SK-N-SH (cell line): ENCODE data around the gene CAMK2N1. TPM values are rescaled to one million over a fixed set of nuclear protein-coding genes. Genes with fewer than 3 reads are reported as not detected.

Experiments used
- CTCF ChIA-PET: fragments of 300-600, 350-600 bp; formaldehyde crosslinking; extraction: SDS; loops from one replicate; lab custom pipeline; 2021; lab: Yijun Ruan, JAX
- POLR2A ChIA-PET: fragments of 350-600 bp; sonication (Branson Sonifier 250); formaldehyde crosslinking; extraction: SDS; loops from one replicate; lab custom pipeline; 2020; ENCODE audit warnings: antibody characterized with exemption, inconsistent platforms; lab: Yijun Ruan, JAX
- DNase-seq: peaks from one replicate; pipeline ENCODE4 v3.0.0; 2012
- H2AFZ ChIP-seq: fragments of 200-600 bp; sonication (generic); 2 replicates; pipeline ENCODE4 v1.8.1; 2016; ENCODE audit warnings: antibody characterized with exemption, mild to moderate bottlenecking, low read depth
- H3F3A ChIP-seq: fragments of 200-600 bp; sonication (generic); replicated peaks from 2 replicates; pipeline ENCODE3; 2016; ENCODE audit warnings: antibody characterized with exemption, mild to moderate bottlenecking; ENCODE audit not compliant: insufficient read depth
- H3K27ac ChIP-seq, 2 experiments: fragments of 200-500 bp in 1 of 2; fragments of 200-600 bp in 1 of 2; sonication (Bioruptor generic) in 1 of 2; sonication (generic), shearing (Covaris generic) in 1 of 2; 2 replicates each; pipeline versions ENCODE4 v1.5.1 to v1.6.1; 2014 to 2016; ENCODE audit warnings: low read depth in 2 of 2, inconsistent platforms in 1 of 2, low read length in 1 of 2, mild to moderate bottlenecking in 1 of 2, mixed read lengths in 1 of 2
- H3K27me3 ChIP-seq: fragments of 200-600 bp; sonication (generic), shearing (Covaris generic); 2 replicates; pipeline ENCODE4 v1.6.1; 2016; ENCODE audit warnings: mixed run types; ENCODE audit not compliant: insufficient read depth
- H3K36me3 ChIP-seq, 2 experiments: fragments of 200-500 bp in 1 of 2; fragments of 200-600 bp in 1 of 2; sonication (Bioruptor generic) in 1 of 2; sonication (generic) in 1 of 2; replicated peaks in 1 of 2; 2 replicates each; pipeline versions ENCODE3 to v1.5.1; 2014 to 2016; ENCODE audit warnings: low read length in 1 of 2, mild to moderate bottlenecking in 1 of 2; ENCODE audit not compliant: insufficient read depth in 2 of 2, control insufficient read depth in 1 of 2
- H3K4me1 ChIP-seq, 2 experiments: fragments of 200-500 bp in 1 of 2; fragments of 200-600 bp in 1 of 2; sonication (Bioruptor generic) in 1 of 2; sonication (generic), shearing (Covaris generic) in 1 of 2; 2 replicates each; pipeline versions ENCODE4 v1.5.1 to v1.6.1; 2014 to 2016; ENCODE audit warnings: low read depth in 1 of 2, low read length in 1 of 2, mixed run types in 1 of 2; ENCODE audit not compliant: insufficient read depth in 2 of 2, control insufficient read depth in 1 of 2
- H3K4me2 ChIP-seq: fragments of 200-600 bp; sonication (generic), shearing (Covaris generic); 2 replicates; pipeline ENCODE4 v1.6.1; 2017; ENCODE audit warnings: mixed run types
- H3K4me3 ChIP-seq, 2 experiments: fragments of 200-500 bp in 1 of 2; fragments of 200-600 bp in 1 of 2; sonication (Bioruptor generic) in 1 of 2; sonication (generic), shearing (Covaris generic) in 1 of 2; 2 replicates each; pipeline versions ENCODE4 v1.5.1 to v1.8.1; 2014 to 2016; ENCODE audit warnings: low read depth in 2 of 2, inconsistent platforms in 1 of 2, low read length in 1 of 2, mild to moderate bottlenecking in 1 of 2, mixed read lengths in 1 of 2, moderate library complexity in 1 of 2
- H3K79me2 ChIP-seq: fragments of 200-600 bp; sonication (generic); 2 replicates; pipeline ENCODE4 v1.8.1; 2017; ENCODE audit warnings: mild to moderate bottlenecking; ENCODE audit not compliant: insufficient read depth
- H3K9ac ChIP-seq: fragments of 200-600 bp; sonication (generic); 2 replicates; pipeline ENCODE4 v1.6.1; 2017; ENCODE audit warnings: mixed run types
- H3K9me2 ChIP-seq: fragments of 200-600 bp; sonication (generic); 2 replicates; pipeline ENCODE4 v1.6.1; 2017; ENCODE audit warnings: mixed run types
- H3K9me3 ChIP-seq: fragments of 200-600 bp; sonication (generic); 2 replicates; pipeline ENCODE4 v1.6.1; 2017; ENCODE audit warnings: mixed run types, mild to moderate bottlenecking, moderate library complexity
- H4K20me1 ChIP-seq: fragments of 200-600 bp; sonication (generic); 2 replicates; pipeline ENCODE4 v1.6.1; 2017; ENCODE audit warnings: mild to moderate bottlenecking, mixed run types; ENCODE audit not compliant: insufficient read depth
- CHD2 ChIP-seq: fragments of 150-350 bp; IDR thresholded peaks from 2 replicates; pipeline ENCODE4 v1.6.1; 2018; ENCODE audit warnings: low read length; ENCODE audit not compliant: partially characterized antibody
- EP300 ChIP-seq, 2 experiments: IDR thresholded peaks; 2 replicates each; pipeline versions ENCODE4 v1.4.0 to v1.6.1; 2012; ENCODE audit warnings: borderline replicate concordance in 1 of 2, low read depth in 1 of 2, low read length in 1 of 2
- EZH2phosphoT487 ChIP-seq: fragments of 200-600 bp; sonication (generic); IDR thresholded peaks from 2 replicates; pipeline ENCODE4 v1.6.1; 2017; ENCODE audit warnings: low read depth, mixed run types, mild to moderate bottlenecking, antibody characterized with exemption, moderate library complexity, borderline replicate concordance
- FOXJ3 ChIP-seq: sonication (generic); formaldehyde crosslinking; IDR thresholded peaks from 2 replicates; pipeline ENCODE4 v1.5.1; 2020; ENCODE audit warnings: mild to moderate bottlenecking, missing genetic modification reagents
- FOXM1 ChIP-seq: IDR thresholded peaks from 2 replicates; pipeline ENCODE4 v1.4.0; 2012; ENCODE audit warnings: low read depth, mild to moderate bottlenecking
- MXI1 ChIP-seq: IDR thresholded peaks from 2 replicates; pipeline ENCODE4 v1.6.1; 2012; ENCODE audit warnings: mild to moderate bottlenecking, low read depth, low read length, improper control_type of control experiment
- POLR2AphosphoS5 ChIP-seq: IDR thresholded peaks from 2 replicates; pipeline ENCODE4 v1.6.1; 2012; ENCODE audit warnings: low read depth, low read length
- RAD21 ChIP-seq: IDR thresholded peaks from 2 replicates; pipeline ENCODE4 v1.6.1; 2012; ENCODE audit warnings: mild to moderate bottlenecking, low read length
- RCOR1 ChIP-seq: fragments of 150-350 bp; IDR thresholded peaks from 2 replicates; pipeline ENCODE4 v1.6.1; 2017; ENCODE audit warnings: antibody characterized with exemption, low read length
- RFX5 ChIP-seq: IDR thresholded peaks from 2 replicates; pipeline ENCODE4 v1.6.1; 2012; ENCODE audit warnings: mild to moderate bottlenecking, improper control_type of control experiment, low read length
- RXRA ChIP-seq: IDR thresholded peaks from 2 replicates; pipeline ENCODE4 v1.4.0; 2012; ENCODE audit warnings: low read depth, mild to moderate bottlenecking, borderline replicate concordance
- SIN3A ChIP-seq: IDR thresholded peaks from 2 replicates; pipeline ENCODE4 v1.6.1; 2012; ENCODE audit warnings: low read depth, mild to moderate bottlenecking, low read length, moderate library complexity, borderline replicate concordance
- TCF12 ChIP-seq: IDR thresholded peaks from 2 replicates; pipeline ENCODE4 v1.4.0; 2012
- TEAD4 ChIP-seq: IDR thresholded peaks from 2 replicates; pipeline ENCODE4 v1.4.0; 2012; ENCODE audit warnings: mild to moderate bottlenecking, borderline replicate concordance; ENCODE audit not compliant: insufficient read depth
- YY1 ChIP-seq: IDR thresholded peaks from 2 replicates; pipeline ENCODE4 v1.4.0; 2012; ENCODE audit warnings: low read depth, mild to moderate bottlenecking
- WGBS: methylation state at CpG from one replicate; pipeline ENCODE4 v1.1.6; 2017; ENCODE audit warnings: low lambda C conversion rate; 5-methylcytosine and 5-hydroxymethylcytosine counted together
- polyA plus RNA-seq, 3 experiments: library from polyadenylated mRNA; depleted of rRNA; stranded (reverse); fragments of >200 nt; gene quantifications; 2 replicates each; pipeline ENCODE4 v1.2.3, GENCODE V29; 2012
- TF ChIP-seq, protein P1 (sequence below): fragments of 150-350 bp; IDR thresholded peaks from 2 replicates; pipeline ENCODE4 v1.6.1; 2017; ENCODE audit warnings: antibody characterized with exemption, low read length, low read depth, borderline replicate concordance
- TF ChIP-seq, protein P2 (sequence below): fragments of 150-350 bp; IDR thresholded peaks from 2 replicates; pipeline ENCODE4 v1.6.1; 2016; ENCODE audit warnings: mild to moderate bottlenecking, low read depth, low read length
- TF ChIP-seq, protein P3 (sequence below): IDR thresholded peaks from 2 replicates; pipeline ENCODE4 v1.4.0; 2012; ENCODE audit warnings: low read depth
- TF ChIP-seq, protein P4 (sequence below): IDR thresholded peaks from 2 replicates; pipeline ENCODE4; 2012
- TF ChIP-seq, protein P5 (sequence below): fragments of 200-600 bp; sonication (generic); IDR thresholded peaks from 2 replicates; pipeline ENCODE4 v1.6.1; 2017; ENCODE audit warnings: antibody characterized with exemption, mild to moderate bottlenecking, moderate library complexity
- TF ChIP-seq, protein P6 (sequence below): IDR thresholded peaks from 2 replicates; pipeline ENCODE4 v1.6.1; 2012; ENCODE audit warnings: mild to moderate bottlenecking, low read depth, low read length, moderate library complexity
- TF ChIP-seq, protein P7 (sequence below): IDR thresholded peaks from 2 replicates; pipeline ENCODE4 v1.4.0; 2012; ENCODE audit warnings: low read depth, borderline replicate concordance

CAMK2N1 gene
- polyA plus RNA-seq, 1 of the 3 experiments (the other 2 are of a cell fraction): 5.3 TPM

DNA sequence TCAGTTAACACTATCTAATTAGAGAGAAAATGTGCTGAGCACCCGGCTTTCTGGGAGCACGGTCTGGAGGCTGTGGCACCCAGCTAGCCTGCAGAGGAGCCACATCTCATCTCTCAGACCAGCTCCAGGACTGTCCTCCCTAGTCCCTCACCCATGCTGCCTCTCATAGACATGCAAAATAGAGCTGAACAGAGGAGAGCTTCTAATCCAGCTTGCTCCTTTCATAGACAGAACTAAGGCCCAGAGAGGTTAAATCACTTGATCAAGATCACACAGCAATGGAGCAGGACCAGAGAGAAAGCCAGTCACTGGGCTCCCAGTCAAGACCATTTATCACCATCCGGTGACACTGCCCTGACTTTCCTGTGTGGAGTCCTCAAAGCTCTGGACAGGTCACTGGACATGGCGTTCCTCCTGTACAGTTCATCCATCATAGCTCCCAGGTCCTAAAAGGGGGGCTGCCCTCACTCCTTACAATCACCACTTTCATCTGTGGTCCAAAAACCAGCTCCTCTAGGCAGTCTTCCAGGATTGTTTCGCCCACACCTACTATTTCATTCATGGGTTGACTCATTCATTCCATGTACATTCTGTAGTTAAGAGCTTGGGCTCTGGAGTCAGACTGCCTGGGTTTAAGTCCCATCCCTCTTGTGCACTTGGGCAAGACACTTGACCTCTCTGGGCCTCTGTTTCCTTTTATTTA, 8.8 kb upstream of the CAMK2N1 start:
- H3K9ac ChIP-seq: no peak overlapping the region
- H3K27ac ChIP-seq: no peak overlapping the region; a peak in 1 of 4 replicates
- H2AFZ ChIP-seq: no peak overlapping the region
- H3K36me3 ChIP-seq: peaks cover 0 to 17% of the 10 kb centered on the region in 2 experiments
- POLR2A ChIA-PET: interaction anchor here (0.7 to 1.9 kb wide), 2 partner anchors 9 to 13 kb away, joined by 3 to 7 read pairs; partner anchors contain the start of genes CAMK2N1 and MUL1
- H3K27me3 ChIP-seq: no peaks in the 10 kb centered on the region
- CTCF ChIA-PET: interaction anchor here (0.5 to 14.4 kb wide), 67 partner anchors 8 to 779 kb away, joined by 3 to 286 read pairs (median 4); partner anchors contain the start of genes CAMK2N1 and MUL1
- peaks cover 11 to 16% of the 10 kb centered on the region in 2 experiments; a peak in 3 of 4 replicates for H3K4me1 ChIP-seq
- DNase-seq: no peak
- H3K4me2 ChIP-seq: peak overlapping the region; percentile 47; the same call in 1 of the 2 replicates
- H3K9me3 ChIP-seq: no peaks in the 10 kb centered on the region
- H3K9me2 ChIP-seq: no peaks in the 10 kb centered on the region
- WGBS: 46% methylated on average over 5 of the region's 5 CpGs
- H3K79me2 ChIP-seq: no peaks in the 10 kb centered on the region
- H4K20me1 ChIP-seq: no peaks in the 10 kb centered on the region
- no peak overlapping the region for H3K4me3 ChIP-seq
- peaks cover 8% of the 10 kb centered on the region for H3F3A ChIP-seq
- TF ChIP-seq CHD2: no peak
- no peak for TF ChIP-seq FOXM1
- no peak for TF ChIP-seq RXRA
- TF ChIP-seq, protein P1, sequence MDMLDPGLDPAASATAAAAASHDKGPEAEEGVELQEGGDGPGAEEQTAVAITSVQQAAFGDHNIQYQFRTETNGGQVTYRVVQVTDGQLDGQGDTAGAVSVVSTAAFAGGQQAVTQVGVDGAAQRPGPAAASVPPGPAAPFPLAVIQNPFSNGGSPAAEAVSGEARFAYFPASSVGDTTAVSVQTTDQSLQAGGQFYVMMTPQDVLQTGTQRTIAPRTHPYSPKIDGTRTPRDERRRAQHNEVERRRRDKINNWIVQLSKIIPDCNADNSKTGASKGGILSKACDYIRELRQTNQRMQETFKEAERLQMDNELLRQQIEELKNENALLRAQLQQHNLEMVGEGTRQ: no peak
- TF ChIP-seq TEAD4: 0 out of 2 replicates have a peak, but pooled peaks have one; percentile 19
- TF ChIP-seq, protein P2, sequence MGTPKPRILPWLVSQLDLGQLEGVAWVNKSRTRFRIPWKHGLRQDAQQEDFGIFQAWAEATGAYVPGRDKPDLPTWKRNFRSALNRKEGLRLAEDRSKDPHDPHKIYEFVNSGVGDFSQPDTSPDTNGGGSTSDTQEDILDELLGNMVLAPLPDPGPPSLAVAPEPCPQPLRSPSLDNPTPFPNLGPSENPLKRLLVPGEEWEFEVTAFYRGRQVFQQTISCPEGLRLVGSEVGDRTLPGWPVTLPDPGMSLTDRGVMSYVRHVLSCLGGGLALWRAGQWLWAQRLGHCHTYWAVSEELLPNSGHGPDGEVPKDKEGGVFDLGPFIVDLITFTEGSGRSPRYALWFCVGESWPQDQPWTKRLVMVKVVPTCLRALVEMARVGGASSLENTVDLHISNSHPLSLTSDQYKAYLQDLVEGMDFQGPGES: no peak
- no peak for TF ChIP-seq RCOR1
- no peak for TF ChIP-seq YY1
- TF ChIP-seq RFX5: no peak
- TF ChIP-seq, protein P3, sequence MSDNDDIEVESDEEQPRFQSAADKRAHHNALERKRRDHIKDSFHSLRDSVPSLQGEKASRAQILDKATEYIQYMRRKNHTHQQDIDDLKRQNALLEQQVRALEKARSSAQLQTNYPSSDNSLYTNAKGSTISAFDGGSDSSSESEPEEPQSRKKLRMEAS: no peak
- TF ChIP-seq, protein P4, sequence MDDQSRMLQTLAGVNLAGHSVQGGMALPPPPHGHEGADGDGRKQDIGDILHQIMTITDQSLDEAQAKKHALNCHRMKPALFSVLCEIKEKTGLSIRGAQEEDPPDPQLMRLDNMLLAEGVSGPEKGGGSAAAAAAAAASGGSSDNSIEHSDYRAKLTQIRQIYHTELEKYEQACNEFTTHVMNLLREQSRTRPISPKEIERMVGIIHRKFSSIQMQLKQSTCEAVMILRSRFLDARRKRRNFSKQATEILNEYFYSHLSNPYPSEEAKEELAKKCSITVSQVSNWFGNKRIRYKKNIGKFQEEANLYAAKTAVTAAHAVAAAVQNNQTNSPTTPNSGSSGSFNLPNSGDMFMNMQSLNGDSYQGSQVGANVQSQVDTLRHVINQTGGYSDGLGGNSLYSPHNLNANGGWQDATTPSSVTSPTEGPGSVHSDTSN: peak; percentile 29
- no peak for TF ChIP-seq EZH2phosphoT487
- TF ChIP-seq, protein P5, sequence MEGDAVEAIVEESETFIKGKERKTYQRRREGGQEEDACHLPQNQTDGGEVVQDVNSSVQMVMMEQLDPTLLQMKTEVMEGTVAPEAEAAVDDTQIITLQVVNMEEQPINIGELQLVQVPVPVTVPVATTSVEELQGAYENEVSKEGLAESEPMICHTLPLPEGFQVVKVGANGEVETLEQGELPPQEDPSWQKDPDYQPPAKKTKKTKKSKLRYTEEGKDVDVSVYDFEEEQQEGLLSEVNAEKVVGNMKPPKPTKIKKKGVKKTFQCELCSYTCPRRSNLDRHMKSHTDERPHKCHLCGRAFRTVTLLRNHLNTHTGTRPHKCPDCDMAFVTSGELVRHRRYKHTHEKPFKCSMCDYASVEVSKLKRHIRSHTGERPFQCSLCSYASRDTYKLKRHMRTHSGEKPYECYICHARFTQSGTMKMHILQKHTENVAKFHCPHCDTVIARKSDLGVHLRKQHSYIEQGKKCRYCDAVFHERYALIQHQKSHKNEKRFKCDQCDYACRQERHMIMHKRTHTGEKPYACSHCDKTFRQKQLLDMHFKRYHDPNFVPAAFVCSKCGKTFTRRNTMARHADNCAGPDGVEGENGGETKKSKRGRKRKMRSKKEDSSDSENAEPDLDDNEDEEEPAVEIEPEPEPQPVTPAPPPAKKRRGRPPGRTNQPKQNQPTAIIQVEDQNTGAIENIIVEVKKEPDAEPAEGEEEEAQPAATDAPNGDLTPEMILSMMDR: no peak
- no peak for TF ChIP-seq MXI1
- TF ChIP-seq TCF12: peak; percentile 40; the same call in 1 of the 2 replicates
- TF ChIP-seq, protein P6, sequence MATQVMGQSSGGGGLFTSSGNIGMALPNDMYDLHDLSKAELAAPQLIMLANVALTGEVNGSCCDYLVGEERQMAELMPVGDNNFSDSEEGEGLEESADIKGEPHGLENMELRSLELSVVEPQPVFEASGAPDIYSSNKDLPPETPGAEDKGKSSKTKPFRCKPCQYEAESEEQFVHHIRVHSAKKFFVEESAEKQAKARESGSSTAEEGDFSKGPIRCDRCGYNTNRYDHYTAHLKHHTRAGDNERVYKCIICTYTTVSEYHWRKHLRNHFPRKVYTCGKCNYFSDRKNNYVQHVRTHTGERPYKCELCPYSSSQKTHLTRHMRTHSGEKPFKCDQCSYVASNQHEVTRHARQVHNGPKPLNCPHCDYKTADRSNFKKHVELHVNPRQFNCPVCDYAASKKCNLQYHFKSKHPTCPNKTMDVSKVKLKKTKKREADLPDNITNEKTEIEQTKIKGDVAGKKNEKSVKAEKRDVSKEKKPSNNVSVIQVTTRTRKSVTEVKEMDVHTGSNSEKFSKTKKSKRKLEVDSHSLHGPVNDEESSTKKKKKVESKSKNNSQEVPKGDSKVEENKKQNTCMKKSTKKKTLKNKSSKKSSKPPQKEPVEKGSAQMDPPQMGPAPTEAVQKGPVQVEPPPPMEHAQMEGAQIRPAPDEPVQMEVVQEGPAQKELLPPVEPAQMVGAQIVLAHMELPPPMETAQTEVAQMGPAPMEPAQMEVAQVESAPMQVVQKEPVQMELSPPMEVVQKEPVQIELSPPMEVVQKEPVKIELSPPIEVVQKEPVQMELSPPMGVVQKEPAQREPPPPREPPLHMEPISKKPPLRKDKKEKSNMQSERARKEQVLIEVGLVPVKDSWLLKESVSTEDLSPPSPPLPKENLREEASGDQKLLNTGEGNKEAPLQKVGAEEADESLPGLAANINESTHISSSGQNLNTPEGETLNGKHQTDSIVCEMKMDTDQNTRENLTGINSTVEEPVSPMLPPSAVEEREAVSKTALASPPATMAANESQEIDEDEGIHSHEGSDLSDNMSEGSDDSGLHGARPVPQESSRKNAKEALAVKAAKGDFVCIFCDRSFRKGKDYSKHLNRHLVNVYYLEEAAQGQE: no peak
- TF ChIP-seq FOXJ3 (CRISPR knock-in tag): no peak
- no peak for TF ChIP-seq RAD21
- peak in 1 of 2 experiments; percentile 43; a peak in 1 of 4 replicates for TF ChIP-seq EP300 (IDR thresholded peaks at IDR 0.05; ENCODE audit: borderline replicate concordance in 1 of 2, low read depth in 1 of 2, low read length in 1 of 2)
- TF ChIP-seq POLR2AphosphoS5: no peak
- TF ChIP-seq SIN3A: no peak
- TF ChIP-seq, protein P7, sequence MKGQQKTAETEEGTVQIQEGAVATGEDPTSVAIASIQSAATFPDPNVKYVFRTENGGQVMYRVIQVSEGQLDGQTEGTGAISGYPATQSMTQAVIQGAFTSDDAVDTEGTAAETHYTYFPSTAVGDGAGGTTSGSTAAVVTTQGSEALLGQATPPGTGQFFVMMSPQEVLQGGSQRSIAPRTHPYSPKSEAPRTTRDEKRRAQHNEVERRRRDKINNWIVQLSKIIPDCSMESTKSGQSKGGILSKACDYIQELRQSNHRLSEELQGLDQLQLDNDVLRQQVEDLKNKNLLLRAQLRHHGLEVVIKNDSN: no peak
